Astrocyte (in vitro differentiated cells and primary cell): Measurements from ENCODE around the gene POP5. TPM values are rescaled to one million over a fixed set of nuclear protein-coding genes. Genes with fewer than 3 reads are reported as not detected.
"Not testable (repeated sequence)": the region's sequence is repeated elsewhere in the genome, so short reads cannot be mapped to it uniquely, and the experiment has no call there.

ENCODE experiments used
- DNase-seq: peaks from one replicate; pipeline ENCODE4 v3.0.0-alpha.2; 2010; ENCODE audit warnings: low read depth
- FAIRE-seq: peaks from 2 replicates; lab custom pipeline; 2011; peaks lifted over from hg19 to GRCh38; lab: Jason Lieb, UNC
- H2AFZ ChIP-seq: 2 replicates; pipeline ENCODE4 v1.6.0; 2012; ENCODE audit warnings: low read depth, low read length, inconsistent platforms
- H3K27ac ChIP-seq: 2 replicates; pipeline ENCODE4 v1.5.1; 2011; ENCODE audit warnings: low read depth, low read length, inconsistent platforms
- H3K27me3 ChIP-seq: 2 replicates; pipeline ENCODE4 v1.6.0; 2011; ENCODE audit warnings: low read length, inconsistent platforms; ENCODE audit not compliant: insufficient read depth
- H3K36me3 ChIP-seq: 2 replicates; pipeline ENCODE4 v1.5.1; 2011; ENCODE audit warnings: low read length, inconsistent platforms; ENCODE audit not compliant: insufficient read depth
- H3K4me1 ChIP-seq: 2 replicates; pipeline ENCODE4 v1.5.1; 2011; ENCODE audit warnings: low read length, inconsistent platforms; ENCODE audit not compliant: insufficient read depth
- H3K4me2 ChIP-seq: 2 replicates; pipeline ENCODE4 v1.6.0; 2012; ENCODE audit warnings: low read length, inconsistent platforms
- H3K4me3 ChIP-seq: 2 replicates; pipeline ENCODE4 v1.5.1; 2011; ENCODE audit warnings: low read depth, mild to moderate bottlenecking, low read length, inconsistent platforms; ENCODE audit not compliant: insufficient read depth
- H3K79me2 ChIP-seq: 2 replicates; pipeline ENCODE4 v1.6.0; 2012; ENCODE audit warnings: mild to moderate bottlenecking, low read length, inconsistent platforms; ENCODE audit not compliant: insufficient read depth
- H3K9ac ChIP-seq: 2 replicates; pipeline ENCODE4 v1.6.0; 2012; ENCODE audit warnings: mild to moderate bottlenecking, low read length, inconsistent platforms
- H3K9me3 ChIP-seq: 2 replicates; pipeline ENCODE4 v1.5.1; 2012; ENCODE audit warnings: low read depth, mild to moderate bottlenecking, low read length, inconsistent platforms; ENCODE audit not compliant: insufficient read depth
- H4K20me1 ChIP-seq: 2 replicates; pipeline ENCODE4 v1.6.0; 2012; ENCODE audit warnings: low read length, inconsistent platforms; ENCODE audit not compliant: insufficient read depth
- H3K27ac Mint-ChIP-seq: one replicate; pipeline ENCODE4 v1.8.0; 2021; ENCODE audit warnings: mild to moderate bottlenecking, mixed read lengths; ENCODE audit not compliant: unreplicated experiment
- H3K27me3 Mint-ChIP-seq: one replicate; pipeline ENCODE4 v1.8.0; 2021; ENCODE audit warnings: low read depth, mixed read lengths; ENCODE audit not compliant: unreplicated experiment
- H3K36me3 Mint-ChIP-seq: one replicate; pipeline ENCODE4 v1.8.0; 2021; ENCODE audit warnings: low read depth, mixed read lengths; ENCODE audit not compliant: unreplicated experiment
- H3K4me1 Mint-ChIP-seq: one replicate; pipeline ENCODE4 v1.8.0; 2021; ENCODE audit warnings: low read depth, mixed read lengths; ENCODE audit not compliant: unreplicated experiment
- H3K4me3 Mint-ChIP-seq: one replicate; pipeline ENCODE4 v1.8.0; 2021; ENCODE audit warnings: mild to moderate bottlenecking, moderate library complexity, mixed read lengths; ENCODE audit not compliant: unreplicated experiment
- H3K9me3 Mint-ChIP-seq: one replicate; pipeline ENCODE4 v1.8.0; 2021; ENCODE audit warnings: mild to moderate bottlenecking, mixed read lengths; ENCODE audit not compliant: unreplicated experiment
- CTCF ChIP-seq: IDR thresholded peaks from 2 replicates; pipeline ENCODE4 v1.5.1; 2011; ENCODE audit warnings: low read depth, mild to moderate bottlenecking, inconsistent platforms, low read length, moderate library complexity; ENCODE audit not compliant: insufficient read depth
- EZH2 ChIP-seq: IDR thresholded peaks from 2 replicates; pipeline ENCODE4 v1.6.1; 2012; ENCODE audit warnings: mild to moderate bottlenecking, low read length, inconsistent platforms; ENCODE audit not compliant: insufficient read depth
- total RNA-seq: library from RNA; stranded (reverse); gene quantifications from 2 replicates; pipeline ENCODE4 v1.2.1, GENCODE V29; 2021

POP5 gene
- total RNA-seq, 1 donor from 2014 or later, result 31.3 TPM

GRCh38 chr12:120618954-120619615 lies 37.9 kb upstream of the POP5 start:
- H3K36me3 ChIP-seq, result no peaks in the 10 kb centered on the region

GRCh38 chr12:120617767-120618166 lies 36.6 kb upstream of the POP5 start:
- not testable (repeated sequence) for H3K27ac Mint-ChIP-seq, H3K9me3 ChIP-seq, H3K4me3 Mint-ChIP-seq, H3K9me3 Mint-ChIP-seq, H3K9ac ChIP-seq, H3K4me1 ChIP-seq, H4K20me1 ChIP-seq, H3K36me3 ChIP-seq, H3K79me2 ChIP-seq, H3K27ac ChIP-seq, H3K36me3 Mint-ChIP-seq, H3K4me3 ChIP-seq, H2AFZ ChIP-seq, H3K4me1 Mint-ChIP-seq, H3K4me2 ChIP-seq, FAIRE-seq, DNase-seq
- peaks cover 58% of the 10 kb centered on the region for H3K27me3 Mint-ChIP-seq
- H3K27me3 ChIP-seq, result peaks cover 22% of the 10 kb centered on the region

More at GRCh38 chr12:120618954-120619615, 37.9 kb upstream of the POP5 start:
- H3K9ac ChIP-seq, result no peak overlapping the region
- H4K20me1 ChIP-seq, result no peaks in the 10 kb centered on the region
- no peak overlapping the region for H3K27ac Mint-ChIP-seq
- no peaks in the 10 kb centered on the region for H3K79me2 ChIP-seq
- H3K9me3 ChIP-seq, result no peaks in the 10 kb centered on the region
- no peak overlapping the region for H3K4me3 ChIP-seq
- no peak overlapping the region for H3K4me2 ChIP-seq
- FAIRE-seq, result no peak
- H3K4me3 Mint-ChIP-seq, result no peak overlapping the region
- no peaks in the 10 kb centered on the region for H3K4me1 ChIP-seq
- no peak for DNase-seq
- H3K4me1 Mint-ChIP-seq, result no peaks in the 10 kb centered on the region
- no peaks in the 10 kb centered on the region for H3K36me3 Mint-ChIP-seq
- H3K27me3 Mint-ChIP-seq, result peaks cover 60% of the 10 kb centered on the region
- H3K27ac ChIP-seq, result no peak overlapping the region
- H3K27me3 ChIP-seq, result peaks cover 17% of the 10 kb centered on the region
- H2AFZ ChIP-seq, result no peak overlapping the region
- H3K9me3 Mint-ChIP-seq, result no peaks in the 10 kb centered on the region
- TF ChIP-seq EZH2 (no peak), CTCF (no peak)

- H3K27ac ChIP-seq, DNase-seq, H3K36me3 ChIP-seq, FAIRE-seq, H3K4me3 ChIP-seq, H3K4me1 Mint-ChIP-seq, H3K36me3 Mint-ChIP-seq, H3K27ac Mint-ChIP-seq, H3K9ac ChIP-seq, H3K9me3 ChIP-seq, H3K9me3 Mint-ChIP-seq, H4K20me1 ChIP-seq, H3K4me1 ChIP-seq, H2AFZ ChIP-seq, H3K4me3 Mint-ChIP-seq, H3K79me2 ChIP-seq, H3K4me2 ChIP-seq: not testable (repeated sequence)
- peaks cover 59% of the 10 kb centered on the region for H3K27me3 Mint-ChIP-seq
- H3K27me3 ChIP-seq, result peaks cover 26% of the 10 kb centered on the region
Observed at GRCh38 chr12:120617193-120617592, 36.0 kb upstream of the POP5 start.
